HTR-8/SVneo (cell line): ENCODE measurements around the gene PPP2R3B.
"Not testable (repeated sequence)": the region's sequence is repeated elsewhere in the genome, so short reads cannot be mapped to it uniquely, and the experiment has no call there.

Experiments
- DNase-seq: peaks from one replicate; pipeline ENCODE4 v3.0.0; 2011; ENCODE audit warnings: low spot score, mixed read lengths; ENCODE audit not compliant: insufficient read length
- FAIRE-seq: peaks from 2 replicates; lab custom pipeline; 2011; peaks lifted over from hg19 to GRCh38; lab: Jason Lieb, UNC

The PPP2R3B gene

GRCh38 chrX:386768-387575 is at the start of gene PPP2R3B:
Gene PPP2R3B (minus strand): TSS chrX:386907. CDS start chrX:386691, 216 bp downstream.
- FAIRE-seq: peak; percentile 100

GRCh38 chrX:435536-436122 is 48.9 kb upstream of the PPP2R3B start:
- FAIRE-seq: no peak

More at GRCh38 chrX:386768-387575, at the start of gene PPP2R3B:
- DNase-seq: peak; percentile 100

GRCh38 chrX:434946-435345 is 48.2 kb upstream of the PPP2R3B start:
- no peak for DNase-seq
- FAIRE-seq: no peak

More at GRCh38 chrX:435536-436122, 48.9 kb upstream of the PPP2R3B start:
- no peak for DNase-seq

GRCh38 chrX:433771-434170 is 47.1 kb upstream of the PPP2R3B start:
- no peak for DNase-seq
- no peak for FAIRE-seq

GRCh38 chrX:432666-433065 is 46.0 kb upstream of the PPP2R3B start:
- DNase-seq, FAIRE-seq: not testable (repeated sequence)

GRCh38 chrX:431492-432111 is 44.9 kb upstream of the PPP2R3B start:
- FAIRE-seq: no peak

GRCh38 chrX:431056-431455 is 44.3 kb upstream of the PPP2R3B start:
- DNase-seq (no peak), FAIRE-seq (no peak)

More at GRCh38 chrX:431492-432111, 44.9 kb upstream of the PPP2R3B start:
- no peak for DNase-seq

- DNase-seq: no peak
Measured at GRCh38 chrX:429266-429825, 42.6 kb upstream of the PPP2R3B start.

GRCh38 chrX:427812-428725 is 41.4 kb upstream of the PPP2R3B start:
- peak; percentile 42 for DNase-seq
- FAIRE-seq: no peak

More at GRCh38 chrX:429266-429825, 42.6 kb upstream of the PPP2R3B start:
- FAIRE-seq: no peak

GRCh38 chrX:426881-427280 is 40.2 kb upstream of the PPP2R3B start:
- DNase-seq: peak; percentile 60
- FAIRE-seq: peak; percentile 82

- FAIRE-seq: no peak
Measured at GRCh38 chrX:425056-425455, 38.3 kb upstream of the PPP2R3B start.

GRCh38 chrX:421646-422391 is 35.1 kb upstream of the PPP2R3B start:
- DNase-seq (no peak), FAIRE-seq (no peak)

More at GRCh38 chrX:425056-425455, 38.3 kb upstream of the PPP2R3B start:
- DNase-seq: no peak

GRCh38 chrX:420496-421223 is 34.0 kb upstream of the PPP2R3B start:
- FAIRE-seq: no peak

GRCh38 chrX:418927-419729 is 32.4 kb upstream of the PPP2R3B start:
- no peak for FAIRE-seq
- DNase-seq: no peak

More at GRCh38 chrX:420496-421223, 34.0 kb upstream of the PPP2R3B start:
- no peak for DNase-seq

GRCh38 chrX:415498-415897 is 28.8 kb upstream of the PPP2R3B start:
- DNase-seq, FAIRE-seq: not testable (repeated sequence)

GRCh38 chrX:413322-414201 is 26.9 kb upstream of the PPP2R3B start:
- FAIRE-seq (no peak), DNase-seq (no peak)
